Inferior parietal cortex (tissue), 1 donor: ENCODE results near the gene VWA3B.

Experiments
- DNase-seq: peaks from one replicate; pipeline ENCODE4 v3.0.0-alpha.2; 2016; ENCODE audit errors: extremely low spot score

VWA3B gene

DNA sequence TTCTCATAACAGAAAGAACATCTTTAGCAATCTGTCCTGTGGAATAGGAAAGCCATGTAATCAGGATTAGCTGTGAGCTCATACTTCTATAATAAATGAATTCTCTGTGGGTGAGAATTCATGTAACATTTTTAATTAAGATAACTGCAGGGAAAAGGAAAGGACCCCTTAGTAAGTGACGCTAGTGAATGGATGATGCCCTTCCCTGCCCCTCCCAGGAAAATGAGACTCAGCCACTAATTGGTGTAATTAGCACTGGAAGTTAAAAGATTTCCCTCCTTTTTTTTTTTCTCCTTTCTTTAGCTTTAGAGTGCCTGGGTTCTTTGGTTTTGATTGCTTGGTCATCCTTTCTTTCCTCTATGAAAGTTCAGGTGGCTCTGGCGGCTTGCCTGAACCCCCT is 90.3 kb downstream of the VWA3B start:
- DNase-seq, result no peak

DNA sequence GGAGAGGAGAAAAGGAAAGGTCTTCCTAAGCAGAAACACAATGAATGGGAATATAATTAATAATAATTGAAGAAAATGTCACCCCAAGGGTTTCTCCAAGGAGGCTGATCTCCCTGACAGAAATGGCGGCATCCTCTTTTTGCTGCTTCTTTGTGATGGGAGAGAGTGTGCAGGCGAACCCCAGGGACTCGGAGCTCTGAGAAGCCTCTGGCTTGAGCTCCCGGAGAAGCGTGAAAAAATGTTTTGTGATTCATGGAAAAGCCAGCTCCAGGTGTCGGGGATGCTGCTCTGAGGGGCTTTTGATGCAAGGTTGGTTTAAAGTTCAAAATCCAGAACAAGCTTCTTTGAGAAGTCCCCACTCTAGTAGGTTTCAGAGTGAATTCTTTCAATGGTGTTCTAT is 91.0 kb downstream of the VWA3B start:
- DNase-seq, result no peak

DNA sequence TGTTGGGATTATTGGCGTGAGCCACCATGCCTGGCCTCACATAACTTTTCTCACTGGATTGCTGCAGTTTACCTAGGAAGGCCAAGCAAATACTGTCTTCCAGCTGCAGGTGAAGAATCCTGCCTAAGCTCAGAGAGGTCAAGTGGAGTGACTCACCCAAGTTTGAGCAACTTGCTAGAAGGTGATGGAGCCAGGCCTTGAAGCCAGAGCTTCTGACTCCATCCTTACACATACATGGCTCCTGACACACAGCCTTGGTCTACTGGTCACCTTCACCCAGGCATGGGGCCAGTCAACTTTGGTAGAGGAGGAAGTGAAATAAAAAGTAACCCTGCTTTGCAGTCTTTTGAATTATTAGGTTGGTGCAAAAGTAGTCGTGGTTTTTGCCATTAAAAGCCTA is 93.5 kb downstream of the VWA3B start:
- DNase-seq, result no peak

DNA sequence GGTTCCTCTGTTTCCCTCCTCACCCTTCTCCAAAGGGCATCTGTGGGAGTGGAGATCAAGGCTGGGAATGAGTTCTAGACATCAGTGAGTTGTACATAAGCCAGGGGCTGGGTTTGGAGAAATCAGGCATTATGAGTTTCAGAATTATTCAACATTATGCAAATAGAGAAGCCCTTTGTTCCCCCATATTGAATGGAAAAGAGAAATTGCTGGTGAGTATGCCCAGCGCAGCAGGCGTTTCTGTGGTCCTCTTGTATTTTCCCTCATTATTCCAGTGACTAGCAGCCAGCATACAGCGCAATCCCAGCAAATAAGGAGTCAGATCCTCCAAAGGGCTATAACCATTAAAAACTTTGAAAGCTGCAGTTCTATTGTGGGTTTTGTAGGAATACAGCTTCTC is 94.4 kb downstream of the VWA3B start:
- DNase-seq, result no peak

DNA sequence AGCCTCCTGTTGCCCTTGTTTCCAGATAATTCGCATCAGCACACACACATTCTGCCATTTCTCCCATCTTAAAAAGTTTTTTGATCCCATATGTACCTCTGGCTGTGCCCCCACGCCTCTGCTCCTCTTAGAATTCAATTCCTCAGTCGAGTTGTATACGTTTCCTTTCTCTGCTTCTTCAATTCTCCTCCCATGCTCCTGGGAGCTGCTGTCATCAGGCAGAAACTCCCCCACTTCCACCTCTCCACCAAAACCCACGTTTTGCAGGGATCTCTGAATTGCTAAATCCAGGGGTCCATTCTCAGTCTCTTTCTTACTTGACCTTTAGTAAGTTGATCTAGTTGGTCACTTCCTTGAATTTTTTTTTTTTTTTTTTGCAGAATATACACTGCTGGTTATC is 98.8 kb downstream of the VWA3B start:
- DNase-seq, result no peak

DNA sequence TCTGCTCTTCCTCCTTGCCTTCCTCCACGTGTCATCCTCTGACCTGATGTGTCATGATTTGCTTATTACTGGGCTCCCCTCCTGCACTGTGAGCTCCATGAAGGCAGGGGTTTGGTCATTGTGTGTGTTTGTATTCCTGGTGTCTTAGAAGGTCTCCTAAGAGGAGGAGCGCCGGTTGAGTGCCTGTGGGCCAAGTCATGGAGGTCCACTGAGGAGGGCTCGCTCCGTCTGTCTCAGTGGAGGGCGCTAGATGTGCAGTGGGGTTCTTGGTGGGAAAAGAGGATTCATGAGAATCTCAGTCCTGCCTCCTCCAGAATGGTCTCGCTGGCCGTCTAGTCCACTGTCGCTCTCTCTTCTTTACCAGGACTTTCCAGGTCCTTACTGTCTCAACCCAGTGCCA is 100.2 kb downstream of the VWA3B start:
- DNase-seq, result no peak

DNA sequence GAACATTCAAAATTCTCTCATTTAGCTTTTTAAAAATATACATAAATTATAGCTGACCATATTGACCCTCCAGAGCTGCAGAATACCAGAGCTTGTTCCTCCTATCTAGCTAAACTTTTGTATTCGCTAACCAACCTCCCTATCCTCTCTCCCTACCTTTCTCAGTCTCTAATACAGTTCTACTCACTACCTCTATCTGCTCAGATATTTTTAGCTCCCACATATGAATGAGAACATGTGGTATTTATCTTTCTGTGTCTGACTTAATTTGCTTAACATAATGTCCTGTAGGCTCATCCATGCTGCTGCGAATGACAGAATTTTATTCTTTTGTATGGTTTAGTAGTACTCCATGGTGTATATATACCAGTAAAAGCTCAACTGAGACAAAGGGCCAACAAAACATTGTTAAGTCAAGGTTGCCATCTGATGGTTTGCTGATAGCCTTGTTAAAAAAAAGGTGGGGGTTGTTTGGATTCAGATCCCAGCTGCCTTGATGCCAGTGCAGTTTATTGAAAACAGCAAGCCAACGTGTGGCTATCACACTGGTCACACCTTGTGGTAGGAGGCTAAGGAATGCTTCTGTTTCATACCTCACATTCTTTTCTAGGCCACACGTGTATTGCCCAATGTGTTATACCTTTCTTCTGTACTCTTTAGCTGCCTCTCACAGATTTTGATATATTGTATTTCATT is 101.5 kb downstream of the VWA3B start:
- no peak for DNase-seq

DNA sequence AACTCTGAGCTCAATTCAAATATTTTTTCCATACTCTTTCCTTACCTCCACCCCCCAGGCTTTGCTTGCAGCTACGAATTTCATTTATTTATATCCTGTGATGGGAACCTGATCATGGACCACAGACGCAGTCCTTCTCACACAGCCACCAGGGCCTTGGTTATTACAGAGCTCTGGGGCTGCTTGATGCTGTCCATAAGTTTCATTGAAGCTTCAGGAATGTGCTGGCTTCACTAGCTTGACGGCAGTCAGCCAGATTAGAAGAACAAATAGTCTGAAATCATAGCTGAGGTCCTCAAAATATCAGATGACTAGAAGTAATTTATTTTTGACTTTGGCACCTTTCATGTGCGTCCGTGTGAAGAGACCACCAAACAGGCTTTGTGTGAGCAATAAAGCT is 104.9 kb downstream of the VWA3B start:
- no peak for DNase-seq

DNA sequence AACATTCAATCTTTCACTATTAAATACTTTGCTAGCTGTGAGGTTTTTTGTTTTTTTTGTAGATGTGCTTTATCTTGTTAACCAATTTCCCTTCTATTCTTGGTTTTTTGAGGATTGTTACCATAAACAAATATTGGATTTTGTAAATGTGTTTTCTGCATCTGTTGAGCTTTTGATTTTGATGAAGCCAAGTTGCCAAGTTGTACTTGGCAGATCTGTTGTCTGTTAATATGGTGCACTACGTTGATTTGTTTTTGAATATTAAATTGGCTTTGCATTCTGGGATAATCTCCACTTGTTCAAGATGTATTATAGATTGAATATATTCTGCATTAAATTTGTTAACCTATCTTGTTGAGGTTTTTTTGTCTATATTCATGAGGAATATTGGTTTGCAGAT is 114.6 kb downstream of the VWA3B start:
- DNase-seq, result no peak

DNA sequence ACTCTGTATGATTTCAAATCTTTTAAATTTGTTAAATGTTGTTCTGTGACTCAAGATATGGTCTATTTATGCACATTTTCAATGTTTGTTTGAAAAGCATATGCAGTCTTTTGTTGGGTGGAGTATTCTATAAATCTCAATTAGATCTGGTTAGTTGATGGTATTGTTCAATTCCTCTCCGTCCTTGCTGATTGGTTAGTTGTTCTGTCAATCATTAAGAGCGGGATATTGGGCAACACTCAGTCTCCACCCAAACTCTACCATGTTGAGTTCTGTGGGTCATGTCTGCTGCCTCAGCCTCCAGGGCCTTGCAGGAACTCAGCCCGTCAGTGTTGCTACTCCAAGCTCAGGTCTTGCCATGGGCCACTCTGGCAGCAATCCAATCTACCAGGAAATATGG is 118.9 kb downstream of the VWA3B start:
- DNase-seq, result no peak

DNA sequence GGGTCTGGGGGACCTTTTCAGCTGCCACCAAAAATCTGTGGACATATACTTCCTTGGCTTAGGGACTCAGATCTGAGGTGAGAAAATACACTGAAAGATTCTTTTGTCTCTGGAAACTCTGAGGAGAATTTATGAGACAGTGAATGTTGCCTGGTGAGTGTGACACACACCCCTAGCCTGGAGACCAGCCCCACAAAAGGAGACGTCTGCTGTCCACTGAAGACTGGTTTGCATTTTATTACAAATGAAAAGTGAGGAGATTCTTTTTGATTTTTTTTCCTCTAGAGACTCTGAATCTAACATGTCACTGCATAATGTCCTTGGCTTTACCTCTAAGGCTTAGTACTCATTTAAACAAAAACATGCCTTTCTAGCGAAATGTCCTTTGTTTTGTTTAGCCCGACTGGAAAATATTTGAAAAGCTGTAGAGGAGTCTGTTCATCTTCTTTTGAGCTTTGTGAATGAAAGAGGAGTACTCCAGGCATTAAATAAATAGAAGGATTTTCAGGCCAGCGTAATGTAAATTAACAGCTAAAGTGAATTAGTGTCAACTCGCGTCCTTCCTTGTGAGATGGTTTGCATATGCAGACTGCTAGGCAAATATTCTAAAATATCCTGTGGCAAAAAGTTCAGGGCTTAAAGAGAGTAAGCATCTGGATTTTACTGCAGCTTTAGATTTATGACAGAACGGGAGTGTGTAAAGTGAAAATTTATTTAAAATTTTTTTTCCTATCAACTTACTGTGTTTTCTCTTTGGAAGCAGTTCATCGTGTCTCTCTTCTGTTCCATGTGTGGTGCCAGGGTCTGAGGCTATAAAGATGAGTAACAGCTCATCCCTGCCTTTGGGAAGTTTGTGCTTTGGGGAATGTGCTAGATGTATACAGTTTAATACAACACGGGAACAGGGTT is 125.4 kb downstream of the VWA3B start:
- no peak for DNase-seq

DNA sequence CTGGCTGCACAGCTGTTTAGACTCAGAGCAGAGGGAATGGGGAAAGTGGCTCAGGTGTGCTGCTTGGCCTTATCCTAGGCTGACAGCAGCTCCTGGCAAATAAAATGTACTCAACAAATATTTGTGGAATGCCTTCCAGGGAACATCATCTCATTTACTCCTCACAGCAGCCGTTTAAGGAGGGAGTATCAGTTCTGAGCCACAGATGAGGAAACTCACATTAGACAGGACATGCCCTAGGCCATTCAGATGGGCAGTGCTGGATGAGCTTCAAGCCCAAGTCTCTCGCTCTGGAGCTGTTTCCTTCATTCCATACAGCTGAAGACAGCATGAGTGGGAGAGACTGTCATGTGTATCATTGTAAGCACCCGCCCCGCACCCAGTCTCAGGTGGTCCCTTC is 129.6 kb downstream of the VWA3B start:
- DNase-seq, result no peak

DNA sequence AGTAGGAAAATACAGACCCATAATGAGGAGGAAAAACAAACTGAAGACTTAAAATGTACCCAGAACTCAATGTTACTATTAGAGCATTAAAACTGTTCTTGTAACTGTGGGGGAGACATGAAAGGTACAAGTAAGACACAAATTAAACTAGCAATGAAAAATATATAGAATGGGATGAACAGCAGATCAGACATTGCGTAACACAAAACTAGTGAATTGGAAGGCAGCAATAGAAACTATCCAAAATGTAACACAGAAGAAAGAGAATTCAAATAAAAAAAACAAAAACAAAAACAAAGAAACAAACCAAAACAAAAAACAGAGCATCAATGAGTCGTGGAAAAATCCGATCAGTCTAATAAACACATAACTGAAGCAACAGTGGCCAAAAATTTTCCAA is 132.2 kb downstream of the VWA3B start:
- DNase-seq, result no peak

DNA sequence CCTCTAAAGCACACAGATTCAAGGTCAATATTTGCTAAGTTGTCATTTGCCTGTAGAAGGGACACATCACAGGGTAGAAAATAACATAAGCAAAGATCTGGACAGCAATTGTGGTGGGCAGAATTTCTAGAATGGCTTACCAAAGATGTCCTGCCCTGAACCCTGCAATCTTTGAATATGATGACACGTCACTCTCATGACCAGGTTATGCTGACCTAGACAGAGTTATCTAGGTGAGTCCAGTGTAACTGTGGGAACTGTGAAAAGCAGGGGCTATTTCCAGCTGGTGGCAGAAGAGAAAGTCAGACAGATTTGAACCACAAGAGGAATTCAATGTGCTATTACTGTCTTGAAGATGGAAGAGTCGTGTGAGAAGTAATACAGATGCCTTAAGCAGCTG is 147.0 kb downstream of the VWA3B start:
- DNase-seq, result no peak

DNA sequence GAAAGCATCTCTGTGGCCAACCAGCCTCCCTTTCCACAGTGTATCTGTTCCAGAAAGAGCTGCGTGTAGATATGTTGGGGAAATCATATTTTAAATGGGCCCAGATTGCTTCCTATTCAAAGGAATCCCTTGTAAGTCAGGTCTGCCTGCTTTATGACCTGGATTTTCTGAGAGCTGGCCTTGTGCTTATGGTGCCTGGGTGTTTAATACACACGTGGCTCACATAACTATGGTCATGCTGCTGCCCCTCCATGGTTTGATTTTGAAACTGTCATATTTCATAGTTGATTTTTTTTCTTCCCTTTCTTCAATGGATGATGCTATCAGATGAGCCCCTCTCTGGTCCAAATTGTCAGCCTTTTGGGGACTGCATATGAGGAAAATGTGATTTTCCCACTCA is 147.8 kb downstream of the VWA3B start:
- DNase-seq, result no peak

DNA sequence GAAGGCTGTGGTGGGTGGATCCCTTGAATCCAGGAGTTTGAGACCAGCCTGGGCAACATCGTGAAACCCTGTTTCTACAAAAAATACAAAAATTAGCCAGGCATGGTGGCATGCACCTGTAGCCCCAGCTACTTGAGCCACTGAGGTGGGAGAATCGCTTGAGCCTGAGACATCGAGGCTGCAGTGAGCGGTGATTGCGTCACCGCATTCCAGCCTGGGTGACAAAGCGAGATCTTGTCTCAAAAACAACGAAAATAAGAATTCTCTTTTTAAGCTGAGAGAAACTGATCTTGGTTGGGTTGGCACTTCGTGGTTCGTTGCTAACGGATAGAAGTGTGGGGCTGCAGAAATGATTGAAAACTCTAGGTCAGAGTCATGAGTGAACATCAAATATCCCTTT is 150.0 kb downstream of the VWA3B start:
- DNase-seq, result no peak

DNA sequence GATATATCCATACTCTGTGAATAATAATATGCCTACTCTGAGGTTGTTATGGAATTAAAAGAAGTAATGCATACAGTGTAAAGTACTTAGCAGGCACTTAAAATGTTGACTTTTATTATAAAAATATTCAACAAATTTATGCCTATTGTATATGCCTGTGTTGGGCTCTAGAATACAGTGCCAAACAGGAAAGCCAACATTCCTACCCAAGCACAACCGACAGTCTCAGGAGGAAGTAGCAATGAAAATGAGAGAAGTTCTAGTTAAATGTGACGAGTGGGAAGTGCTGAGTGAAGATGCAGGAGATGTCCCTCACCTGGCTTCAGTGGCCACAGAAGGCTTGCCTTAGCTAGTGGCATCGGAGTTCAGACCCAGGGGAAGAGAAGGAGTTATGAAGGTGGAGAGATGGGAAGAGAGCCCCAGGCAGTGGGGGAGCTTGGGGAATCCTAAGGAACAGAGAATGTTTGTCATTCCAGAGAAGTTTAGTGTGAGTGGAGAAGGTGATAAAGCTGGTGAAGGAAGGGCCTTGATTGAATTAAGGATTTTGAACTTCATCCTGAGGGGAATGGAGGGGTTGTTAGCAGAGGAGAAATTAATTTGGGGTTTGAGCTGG is 153.9 kb downstream of the VWA3B start:
- no peak for DNase-seq

DNA sequence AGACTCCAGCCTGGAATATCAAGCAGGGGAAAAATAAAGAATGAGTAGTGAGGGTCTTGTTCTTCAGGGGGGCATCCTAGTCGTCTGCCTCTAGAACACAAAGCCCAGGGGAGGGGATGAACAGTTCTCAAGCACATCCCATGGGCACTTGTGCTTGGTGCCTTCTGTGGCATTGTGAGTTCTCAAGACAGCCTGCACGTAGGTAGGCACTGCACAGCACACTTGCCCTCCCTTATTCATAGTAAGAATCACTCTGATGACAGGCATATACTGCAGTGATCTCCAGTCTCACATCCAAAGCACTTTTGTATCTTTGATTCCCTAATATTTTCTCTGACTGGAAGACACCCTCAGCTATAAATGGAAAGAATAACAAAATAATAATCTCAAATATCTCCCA is 154.6 kb downstream of the VWA3B start:
- DNase-seq, result no peak

DNA sequence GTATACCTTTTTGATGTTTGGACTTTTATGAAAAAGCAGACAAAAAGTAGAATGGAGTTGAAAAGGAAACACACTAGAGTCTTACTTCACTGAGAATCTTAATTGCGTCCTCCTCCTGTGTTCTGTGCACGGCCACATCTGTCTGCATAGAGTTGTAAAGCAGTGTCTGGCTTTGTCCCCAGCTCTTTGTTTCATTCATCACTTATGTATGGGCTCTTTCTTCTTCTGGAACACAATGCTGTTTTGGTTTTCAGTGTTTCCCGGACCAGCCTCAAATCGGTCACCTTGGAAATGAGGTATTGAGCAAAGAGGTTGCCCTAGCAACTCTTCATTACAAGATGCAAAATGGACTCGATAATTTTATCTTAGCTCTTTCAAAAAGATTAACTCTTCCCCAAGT is 155.0 kb downstream of the VWA3B start:
- peak; percentile 80 for DNase-seq

DNA sequence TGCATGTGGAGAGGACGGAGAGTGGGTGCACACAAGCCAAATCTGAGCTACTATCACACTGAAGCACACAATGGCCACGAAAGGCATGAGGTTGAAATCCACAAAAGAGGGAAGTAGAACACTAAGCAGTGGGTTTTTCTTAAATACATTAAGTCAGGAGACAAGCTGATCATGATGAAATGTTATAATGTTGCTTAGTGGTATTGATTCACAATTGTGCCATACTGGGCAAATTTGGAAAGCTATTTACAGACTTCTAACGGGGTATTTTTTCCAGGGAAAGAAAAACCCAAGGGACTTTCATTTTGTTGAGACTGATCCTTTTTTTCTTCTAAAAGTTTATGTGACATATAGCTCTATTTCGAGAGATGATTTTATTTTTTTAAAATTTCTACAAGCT is 158.5 kb downstream of the VWA3B start:
- DNase-seq, result no peak

DNA sequence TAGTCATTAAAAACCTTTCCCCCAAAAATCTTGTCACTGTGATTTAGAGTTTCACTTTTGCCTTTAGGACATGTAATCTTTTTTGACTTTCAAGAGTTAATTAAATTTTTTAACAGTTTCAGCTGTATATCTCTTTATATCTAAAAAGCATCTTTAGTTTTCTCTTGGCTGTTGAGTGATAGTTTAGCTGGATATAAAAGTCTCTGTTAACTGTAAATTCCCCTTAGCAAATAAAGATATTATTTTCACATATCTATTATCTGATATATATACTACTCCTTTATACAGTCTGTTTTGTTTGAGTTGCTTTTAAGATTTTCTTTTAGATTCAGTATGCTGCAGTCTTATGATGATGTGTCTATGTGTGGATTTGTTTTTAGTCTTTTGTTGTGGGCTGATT is 160.4 kb downstream of the VWA3B start:
- DNase-seq, result no peak

DNA sequence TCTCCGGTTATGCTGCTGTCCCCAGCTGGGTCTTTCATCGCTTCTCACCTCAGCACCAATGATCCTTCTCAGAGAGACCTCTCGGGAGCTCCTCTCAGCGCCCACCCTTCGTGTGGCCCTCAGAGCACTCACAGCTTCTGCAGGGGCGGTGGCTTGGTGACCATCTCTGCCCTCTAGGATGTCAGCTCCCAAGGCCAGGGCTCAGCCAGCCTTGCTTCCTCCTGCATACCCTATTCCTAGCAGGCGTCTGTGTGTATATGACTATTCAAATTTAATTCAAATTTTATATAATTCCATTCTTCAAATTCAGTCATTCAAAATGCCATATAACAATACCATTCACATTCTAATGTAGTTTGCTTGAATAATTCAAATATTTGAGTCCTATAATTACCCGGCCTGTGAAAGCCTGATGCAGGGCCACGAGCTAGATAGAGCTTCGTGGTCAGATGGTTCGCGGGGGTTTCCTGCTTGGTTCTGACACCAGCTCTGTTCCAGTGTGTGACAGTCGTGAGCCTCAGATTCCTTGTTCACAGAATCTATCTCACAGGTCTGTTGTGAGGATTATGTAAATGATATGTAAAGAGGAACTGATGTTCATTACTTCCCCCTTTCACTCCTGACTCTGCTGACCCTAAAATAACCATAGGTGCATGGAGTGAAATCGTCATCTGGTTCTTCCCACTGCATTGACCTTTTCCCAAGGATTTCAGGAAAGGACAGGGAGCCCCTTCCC is 165.2 kb downstream of the VWA3B start:
- no peak for DNase-seq
